CD14-positive monocyte (primary cell): Measurements from ENCODE around the gene PDIA5. TPM values are rescaled to one million over a fixed set of nuclear protein-coding genes. Genes with fewer than 3 reads are reported as not detected.

Experiments
- DNase-seq, 3 donors: peaks; one replicate each; pipeline ENCODE4 v3.0.0-alpha.2; 2011 to 2022
- H2AFZ ChIP-seq: 2 replicates; pipeline ENCODE4 v1.6.0; 2012; ENCODE audit warnings: mild to moderate bottlenecking, low read depth, low read length, inconsistent platforms; ENCODE audit not compliant: insufficient read depth, poor library complexity, severe bottlenecking
- H3K27ac ChIP-seq, 2 donors: 1 replicate in 1 of 2; 2 replicates in 1 of 2; pipeline ENCODE4 v1.5.1; 2012 to 2013; ENCODE audit warnings: low read length in 2 of 2, control low read depth in 1 of 2, inconsistent platforms in 1 of 2, low read depth in 1 of 2, mild to moderate bottlenecking in 1 of 2
- H3K27me3 ChIP-seq, 2 donors: one replicate each; pipeline versions ENCODE4 v1.6.0 to v1.6.1; 2011 to 2013; ENCODE audit warnings: low read length in 2 of 2; ENCODE audit not compliant: control insufficient read depth in 2 of 2, insufficient read depth in 2 of 2
- H3K36me3 ChIP-seq, 2 donors: replicated peaks in 1 of 2; 1 replicate in 1 of 2; 2 replicates in 1 of 2; pipeline versions ENCODE4 v1.5.1 to v1.6.1; 2012 to 2013; ENCODE audit warnings: low read length in 2 of 2, control low read depth in 1 of 2, inconsistent platforms in 1 of 2, mild to moderate bottlenecking in 1 of 2; ENCODE audit not compliant: insufficient read depth in 2 of 2, control insufficient read depth in 1 of 2
- H3K4me1 ChIP-seq, 2 donors: 1 replicate in 1 of 2; 2 replicates in 1 of 2; pipeline versions ENCODE4 v1.5.1 to v1.6.1; 2012 to 2013; ENCODE audit warnings: low read length in 2 of 2, control low read depth in 1 of 2, inconsistent platforms in 1 of 2, mild to moderate bottlenecking in 1 of 2, moderate library complexity in 1 of 2; ENCODE audit not compliant: insufficient read depth in 2 of 2, control insufficient read depth in 1 of 2
- H3K4me2 ChIP-seq: replicated peaks from 2 replicates; pipeline ENCODE3; 2012; ENCODE audit warnings: low read length, moderate library complexity, mild to moderate bottlenecking; ENCODE audit not compliant: poor library complexity, severe bottlenecking; ENCODE audit errors: extremely low read depth
- H3K4me3 ChIP-seq, 3 experiments: fragments of 200-600 bp in 1 of 3; sonication (generic) in 1 of 3; replicated peaks in 1 of 3; 1 replicate in 2 of 3; 2 replicates in 1 of 3; pipeline ENCODE4 v1.5.1; 2011 to 2013; ENCODE audit warnings: low read length in 3 of 3, mild to moderate bottlenecking in 3 of 3, control low read depth in 2 of 3, low read depth in 2 of 3, inconsistent platforms in 1 of 3, moderate library complexity in 1 of 3
- H3K79me2 ChIP-seq: 2 replicates; pipeline ENCODE4 v1.6.0; 2012; ENCODE audit warnings: mild to moderate bottlenecking, control low read depth, inconsistent platforms, low read length, moderate library complexity; ENCODE audit not compliant: insufficient read depth
- H3K9ac ChIP-seq: 2 replicates; pipeline ENCODE4 v1.6.0; 2017; ENCODE audit warnings: low read length, mild to moderate bottlenecking; ENCODE audit not compliant: insufficient read depth, poor library complexity, severe bottlenecking
- H3K9me3 ChIP-seq, 2 donors: replicated peaks in 1 of 2; 1 replicate in 1 of 2; 2 replicates in 1 of 2; pipeline versions ENCODE4 v1.5.1 to v1.6.1; 2012 to 2013; ENCODE audit warnings: low read length in 2 of 2, control low read depth in 1 of 2; ENCODE audit not compliant: control insufficient read depth in 1 of 2, insufficient read depth in 1 of 2
- H4K20me1 ChIP-seq: 2 replicates; pipeline ENCODE4 v1.6.0; 2012; ENCODE audit warnings: mild to moderate bottlenecking, low read length, control low read depth, moderate library complexity; ENCODE audit not compliant: insufficient read depth
- H3K27ac Mint-ChIP-seq, 7 donors: one replicate each; pipeline ENCODE4 v1.8.0; 2020; ENCODE audit warnings: mild to moderate bottlenecking in 7 of 7, mixed read lengths in 7 of 7, moderate library complexity in 6 of 7, inconsistent platforms in 2 of 7
- H3K27me3 Mint-ChIP-seq, 3 donors: one replicate each; pipeline ENCODE4 v1.8.0; 2021 to 2022; ENCODE audit warnings: low read depth in 3 of 3, mild to moderate bottlenecking in 3 of 3, mixed read lengths in 3 of 3, moderate library complexity in 3 of 3, inconsistent platforms in 1 of 3
- H3K36me3 Mint-ChIP-seq, 2 donors: one replicate each; pipeline ENCODE4 v1.8.0; 2020; ENCODE audit warnings: mixed read lengths in 2 of 2, inconsistent platforms in 1 of 2, mild to moderate bottlenecking in 1 of 2
- H3K4me1 Mint-ChIP-seq: one replicate; pipeline ENCODE4 v1.8.0; 2020; ENCODE audit warnings: mild to moderate bottlenecking, mixed read lengths
- H3K4me3 Mint-ChIP-seq, 2 donors: one replicate each; pipeline ENCODE4 v1.8.0; 2020; ENCODE audit warnings: mild to moderate bottlenecking in 2 of 2, mixed read lengths in 2 of 2, moderate library complexity in 1 of 2
- H3K9me3 Mint-ChIP-seq, 7 donors: one replicate each; pipeline ENCODE4 v1.8.0; 2020 to 2022; ENCODE audit warnings: mixed read lengths in 7 of 7, mild to moderate bottlenecking in 6 of 7, moderate library complexity in 6 of 7, inconsistent platforms in 2 of 7
- CTCF ChIP-seq: fragments of 200-600 bp; IDR thresholded peaks from one replicate; pipeline ENCODE4 v1.8.0; 2022; ENCODE audit warnings: antibody characterized with exemption, mild to moderate bottlenecking
- WGBS: methylation state at CpG from one replicate; pipeline ENCODE4 v1.1.5; 2013; ENCODE audit warnings: missing lambda C conversion rate; ENCODE audit not compliant: insufficient coverage; 5-methylcytosine and 5-hydroxymethylcytosine counted together
- intact Hi-C, 2 donors: fragments of 100-400 bp; cut with micrococcal nuclease; formaldehyde crosslinking; loops; one replicate each; pipeline versions ENCODE4 v1.15.0 to v1.15.1; 2023
- polyA minus RNA-seq: library from RNA; depleted of rRNA, polyadenylated mRNA; stranded (reverse); fragments of >200 nt; gene quantifications from 2 replicates; pipeline ENCODE4 v1.2.3, GENCODE V29; 2012
- polyA plus RNA-seq, 3 donors: library from polyadenylated mRNA; depleted of rRNA in 1 of 3; unstranded in 2 of 3; stranded (reverse) in 1 of 3; fragments of 300-500 nt in 2 of 3; fragments of >200 nt in 1 of 3; fragmentation: Illumina TruSeq in 2 of 3; gene quantifications; 1 replicate in 2 of 3; 2 replicates in 1 of 3; pipeline ENCODE4 v1.2.3, GENCODE V29; 2012 to 2021
- total RNA-seq, 12 experiments: library from RNA in 1 of 12; stranded (reverse) in 1 of 12; fragments of 120-200 nt in 1 of 12; gene quantifications; one replicate each; pipeline ENCODE4 v1.2.4 and lab custom pipeline; 2013 to 2026; ENCODE audit warnings: mixed read lengths in 6 of 12, inconsistent platforms in 1 of 12

The PDIA5 gene
- 8.6 TPM for total RNA-seq (2013)
- polyA plus RNA-seq (1 to 10 TPM; 7.1 to 10.0 (median 9.2) TPM), polyA minus RNA-seq (3.6 and 4.5 TPM in 2 replicates), total RNA-seq (lab: John Stamatoyannopoulos, UW) (1.3 to 9.1 (median 5.5) reads per million in 11 experiments)

- peaks cover 0 to 3% (median 0%) of the 10 kb centered on the region in 3 donors for H3K27me3 Mint-ChIP-seq
- H3K4me3 Mint-ChIP-seq: peak within 1 kb of the TSS; percentile 83 to 95
- under 1% methylated on average over 68 of the region's 72 CpGs for WGBS
- intact Hi-C loops: no loop called here
- Histone ChIP-seq H4K20me1 (no peaks in the 10 kb centered on the region), H3K4me1 (peaks cover 21 to 29% of the 10 kb centered on the region in 2 donors), H3K79me2 (peaks cover 45% of the 10 kb centered on the region), H3K4me2 (peak within 1 kb of the TSS; percentile 98), H3K27ac (peak within 1 kb of the TSS in 1 of 2 donors; percentile 69), H2AFZ (peak within 1 kb of the TSS; percentile 95), H3K9ac (peak within 1 kb of the TSS; percentile 71), H3K36me3 (no peaks in the 10 kb centered on the region), H3K9me3 (no peaks in the 10 kb centered on the region), H3K4me3 (peak within 1 kb of the TSS; percentile 76 to 90 (median 83)), H3K27me3 (no peaks in the 10 kb centered on the region)
- peaks cover 34% of the 10 kb centered on the region for H3K4me1 Mint-ChIP-seq
- peak within 1 kb of the TSS in 3 of 7 donors; percentile 12 to 56 (median 20) for H3K27ac Mint-ChIP-seq
- TF ChIP-seq CTCF: no peak
- peak; percentile 37 to 57 (median 50) for DNase-seq
- no peaks in the 10 kb centered on the region for H3K36me3 Mint-ChIP-seq
- no peaks in the 10 kb centered on the region for H3K9me3 Mint-ChIP-seq
Measured at GRCh38 chr3:123066896-123067688, at the start of gene PDIA5. Gene PDIA5, plus strand, starts transcription at chr3:123067025. Its CDS starts 140 bp downstream, at chr3:123067165.

GRCh38 chr3:123018683-123019082 is 48.1 kb upstream of the PDIA5 start:
- H3K9me3 ChIP-seq: no peaks in the 10 kb centered on the region
- H3K4me1 ChIP-seq: no peaks in the 10 kb centered on the region
- H4K20me1 ChIP-seq: no peaks in the 10 kb centered on the region
- H3K4me3 ChIP-seq: no peak overlapping the region
- Mint-ChIP-seq H3K27me3 (peaks cover 12 to 29% (median 18%) of the 10 kb centered on the region in 3 donors), H3K4me3 (no peak overlapping the region), H3K36me3 (no peaks in the 10 kb centered on the region), H3K27ac (no peak overlapping the region), H3K4me1 (peaks cover 3% of the 10 kb centered on the region), H3K9me3 (peaks cover 0 to under 1% (median 0%) of the 10 kb centered on the region in 7 donors)
- no peak for DNase-seq
- no peaks in the 10 kb centered on the region for H3K79me2 ChIP-seq
- peak overlapping the region; percentile 6 for H2AFZ ChIP-seq
- intact Hi-C loops: no loop called here
- H3K27ac ChIP-seq: no peak overlapping the region
- WGBS: no CpG with 5 or more reads among the region's 1 CpG
- no peak overlapping the region for H3K4me2 ChIP-seq
- TF ChIP-seq CTCF: no peak
- peaks cover 8 to 31% of the 10 kb centered on the region in 2 donors for H3K27me3 ChIP-seq
- H3K36me3 ChIP-seq: no peaks in the 10 kb centered on the region
- H3K9ac ChIP-seq: no peak overlapping the region
